ENCODE data around the gene BDH1. TPM values are rescaled to one million over a fixed set of nuclear protein-coding genes. Genes with fewer than 3 reads are reported as not detected.
"Not testable (repeated sequence)": the region's sequence is repeated elsewhere in the genome, so short reads cannot be mapped to it uniquely, and the experiment has no call there.

The BDH1 gene
- total RNA-seq, 1 donor from 2014 or later: 7.2 TPM

- no peak for DNase-seq (ENCODE audit: low read depth)
- no peak overlapping the region for H3K4me3 ChIP-seq (ENCODE audit: low read depth, low read length)
- no peak for TF ChIP-seq CTCF (conservative IDR thresholded peaks at IDR 0.05; ENCODE audit: low read depth, low read length)
Observed at GRCh38 chr3:197482001-197482400, 73.8 kb downstream of the BDH1 start.

GRCh38 chr3:197480320-197480719 is 75.4 kb downstream of the BDH1 start:
- DNase-seq (ENCODE audit: low read depth): no peak
- TF ChIP-seq CTCF (conservative IDR thresholded peaks at IDR 0.05; ENCODE audit: low read depth, low read length): no peak
- H3K4me3 ChIP-seq (ENCODE audit: low read depth, low read length): no peak overlapping the region

- H3K4me3 ChIP-seq (ENCODE audit: low read depth, low read length): no peak overlapping the region
- no peak for TF ChIP-seq CTCF (conservative IDR thresholded peaks at IDR 0.05; ENCODE audit: low read depth, low read length)
- DNase-seq (ENCODE audit: low read depth): peak; percentile 91
Observed at GRCh38 chr3:197478746-197479668, 76.8 kb downstream of the BDH1 start.

- DNase-seq (ENCODE audit: low read depth): not testable (repeated sequence)
Observed at GRCh38 chr3:197477816-197478215, 78.0 kb downstream of the BDH1 start.

GRCh38 chr3:197475997-197476525 is 79.7 kb downstream of the BDH1 start:
- no peak for TF ChIP-seq CTCF (conservative IDR thresholded peaks at IDR 0.05; ENCODE audit: low read depth, low read length)
- H3K4me3 ChIP-seq (ENCODE audit: low read depth, low read length): no peak overlapping the region
- DNase-seq (ENCODE audit: low read depth): no peak

More at GRCh38 chr3:197477816-197478215, 78.0 kb downstream of the BDH1 start:
- H3K4me3 ChIP-seq (ENCODE audit: low read depth, low read length): not testable (repeated sequence)

- no peak for TF ChIP-seq CTCF (conservative IDR thresholded peaks at IDR 0.05; ENCODE audit: low read depth, low read length)
- DNase-seq (ENCODE audit: low read depth): no peak
- no peak overlapping the region for H3K4me3 ChIP-seq (ENCODE audit: low read depth, low read length)
Observed at GRCh38 chr3:197475514-197475913, 80.3 kb downstream of the BDH1 start.

- TF ChIP-seq CTCF (conservative IDR thresholded peaks at IDR 0.05; ENCODE audit: low read depth, low read length): no peak
- no peak for DNase-seq (ENCODE audit: low read depth)
- H3K4me3 ChIP-seq (ENCODE audit: low read depth, low read length): no peak overlapping the region
Observed at GRCh38 chr3:197472151-197472550, 83.6 kb downstream of the BDH1 start.

Measured in epithelial cell of proximal tubule (primary cell).